ENCODE data around the gene WWP2.

WWP2 gene

DNA sequence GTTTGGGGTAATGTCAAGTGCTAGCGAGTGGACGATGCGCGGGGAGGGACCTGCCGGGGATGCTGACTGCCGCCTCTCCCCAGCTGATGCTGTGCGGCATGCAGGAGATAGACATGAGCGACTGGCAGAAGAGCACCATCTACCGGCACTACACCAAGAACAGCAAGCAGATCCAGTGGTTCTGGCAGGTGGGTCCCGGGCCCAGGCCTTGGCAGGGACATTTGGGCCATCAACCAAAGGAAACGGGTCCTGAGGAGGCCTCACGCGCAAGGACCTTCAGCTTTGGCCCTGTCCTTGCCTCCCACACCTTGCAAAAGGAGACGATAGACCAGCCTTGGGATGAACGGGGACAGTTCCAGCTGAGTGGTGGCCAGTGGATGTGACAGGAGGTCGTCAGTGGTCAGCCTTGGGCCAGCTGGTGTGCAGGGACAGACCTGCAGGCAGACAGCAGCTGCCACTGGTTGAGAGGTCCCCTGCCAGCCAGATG, 175.4 kb downstream of the WWP2 start:
- TF ChIP-seq POLR2AphosphoS5 (IDR thresholded peaks at IDR 0.05; ENCODE audit: low read depth, low read length) = no peak
- TF ChIP-seq SIN3A (IDR thresholded peaks at IDR 0.05; ENCODE audit: borderline replicate concordance, insufficient read depth, low read length) = no peak
- no peak for TF ChIP-seq TAF1 (IDR thresholded peaks at IDR 0.05; ENCODE audit: borderline replicate concordance, insufficient read depth, low read length)
- TF ChIP-seq, protein P1, sequence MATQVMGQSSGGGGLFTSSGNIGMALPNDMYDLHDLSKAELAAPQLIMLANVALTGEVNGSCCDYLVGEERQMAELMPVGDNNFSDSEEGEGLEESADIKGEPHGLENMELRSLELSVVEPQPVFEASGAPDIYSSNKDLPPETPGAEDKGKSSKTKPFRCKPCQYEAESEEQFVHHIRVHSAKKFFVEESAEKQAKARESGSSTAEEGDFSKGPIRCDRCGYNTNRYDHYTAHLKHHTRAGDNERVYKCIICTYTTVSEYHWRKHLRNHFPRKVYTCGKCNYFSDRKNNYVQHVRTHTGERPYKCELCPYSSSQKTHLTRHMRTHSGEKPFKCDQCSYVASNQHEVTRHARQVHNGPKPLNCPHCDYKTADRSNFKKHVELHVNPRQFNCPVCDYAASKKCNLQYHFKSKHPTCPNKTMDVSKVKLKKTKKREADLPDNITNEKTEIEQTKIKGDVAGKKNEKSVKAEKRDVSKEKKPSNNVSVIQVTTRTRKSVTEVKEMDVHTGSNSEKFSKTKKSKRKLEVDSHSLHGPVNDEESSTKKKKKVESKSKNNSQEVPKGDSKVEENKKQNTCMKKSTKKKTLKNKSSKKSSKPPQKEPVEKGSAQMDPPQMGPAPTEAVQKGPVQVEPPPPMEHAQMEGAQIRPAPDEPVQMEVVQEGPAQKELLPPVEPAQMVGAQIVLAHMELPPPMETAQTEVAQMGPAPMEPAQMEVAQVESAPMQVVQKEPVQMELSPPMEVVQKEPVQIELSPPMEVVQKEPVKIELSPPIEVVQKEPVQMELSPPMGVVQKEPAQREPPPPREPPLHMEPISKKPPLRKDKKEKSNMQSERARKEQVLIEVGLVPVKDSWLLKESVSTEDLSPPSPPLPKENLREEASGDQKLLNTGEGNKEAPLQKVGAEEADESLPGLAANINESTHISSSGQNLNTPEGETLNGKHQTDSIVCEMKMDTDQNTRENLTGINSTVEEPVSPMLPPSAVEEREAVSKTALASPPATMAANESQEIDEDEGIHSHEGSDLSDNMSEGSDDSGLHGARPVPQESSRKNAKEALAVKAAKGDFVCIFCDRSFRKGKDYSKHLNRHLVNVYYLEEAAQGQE (IDR thresholded peaks at IDR 0.05; ENCODE audit: insufficient read depth in 1 of 2, low read depth in 2 of 2, low read length in 2 of 2) = no peak
- TF ChIP-seq FOXP2 (optimal IDR thresholded peaks at IDR 0.05; ENCODE audit: borderline replicate concordance, extremely low read depth, extremely low read length, insufficient read depth) = no peak

DNA sequence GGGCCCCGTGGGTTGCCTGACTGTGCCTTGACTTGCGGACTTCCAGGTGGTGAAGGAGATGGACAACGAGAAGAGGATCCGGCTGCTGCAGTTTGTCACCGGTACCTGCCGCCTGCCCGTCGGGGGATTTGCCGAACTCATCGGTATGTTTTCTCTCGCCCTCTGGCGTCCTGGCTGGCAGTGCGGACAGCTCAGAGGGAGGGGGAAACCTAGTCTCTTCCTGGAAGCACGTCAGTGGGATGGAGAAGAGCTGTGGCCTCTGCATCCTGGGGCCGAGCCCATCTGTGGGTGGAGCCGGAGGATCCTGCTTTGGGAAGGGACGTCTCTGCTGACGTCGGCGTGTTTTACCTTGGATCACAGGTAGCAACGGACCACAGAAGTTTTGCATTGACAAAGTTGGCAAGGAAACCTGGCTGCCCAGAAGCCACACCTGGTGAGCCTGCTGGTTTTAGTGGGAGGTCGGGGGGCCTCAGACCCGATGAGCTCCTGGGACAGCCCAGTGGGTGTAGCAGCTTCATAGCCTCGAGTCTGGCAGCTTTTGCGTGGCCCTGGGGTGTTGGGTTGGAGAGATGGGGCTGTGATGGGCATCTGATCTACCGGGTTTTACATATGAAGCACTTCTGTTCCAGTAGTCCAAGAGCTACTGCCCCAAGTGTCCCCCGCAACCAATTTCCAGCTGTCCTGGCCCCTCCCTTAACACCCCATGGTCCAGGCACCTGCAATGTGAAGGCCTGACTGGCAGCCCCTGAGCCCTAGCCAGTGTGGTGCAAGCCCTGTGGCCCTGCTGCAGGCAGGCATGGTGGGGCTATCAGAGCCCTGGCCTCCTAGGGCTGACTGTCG, 177.1 kb downstream of the WWP2 start:
- no peak for TF ChIP-seq SIN3A (IDR thresholded peaks at IDR 0.05; ENCODE audit: borderline replicate concordance, insufficient read depth, low read length)
- TF ChIP-seq, protein P1 (IDR thresholded peaks at IDR 0.05; ENCODE audit: insufficient read depth in 1 of 2, low read depth in 2 of 2, low read length in 2 of 2) = no peak
- no peak for TF ChIP-seq TAF1 (IDR thresholded peaks at IDR 0.05; ENCODE audit: borderline replicate concordance, insufficient read depth, low read length)
- TF ChIP-seq FOXP2 (optimal IDR thresholded peaks at IDR 0.05; ENCODE audit: borderline replicate concordance, extremely low read depth, extremely low read length, insufficient read depth) = no peak
- TF ChIP-seq POLR2AphosphoS5 (IDR thresholded peaks at IDR 0.05; ENCODE audit: low read depth, low read length) = no peak

DNA sequence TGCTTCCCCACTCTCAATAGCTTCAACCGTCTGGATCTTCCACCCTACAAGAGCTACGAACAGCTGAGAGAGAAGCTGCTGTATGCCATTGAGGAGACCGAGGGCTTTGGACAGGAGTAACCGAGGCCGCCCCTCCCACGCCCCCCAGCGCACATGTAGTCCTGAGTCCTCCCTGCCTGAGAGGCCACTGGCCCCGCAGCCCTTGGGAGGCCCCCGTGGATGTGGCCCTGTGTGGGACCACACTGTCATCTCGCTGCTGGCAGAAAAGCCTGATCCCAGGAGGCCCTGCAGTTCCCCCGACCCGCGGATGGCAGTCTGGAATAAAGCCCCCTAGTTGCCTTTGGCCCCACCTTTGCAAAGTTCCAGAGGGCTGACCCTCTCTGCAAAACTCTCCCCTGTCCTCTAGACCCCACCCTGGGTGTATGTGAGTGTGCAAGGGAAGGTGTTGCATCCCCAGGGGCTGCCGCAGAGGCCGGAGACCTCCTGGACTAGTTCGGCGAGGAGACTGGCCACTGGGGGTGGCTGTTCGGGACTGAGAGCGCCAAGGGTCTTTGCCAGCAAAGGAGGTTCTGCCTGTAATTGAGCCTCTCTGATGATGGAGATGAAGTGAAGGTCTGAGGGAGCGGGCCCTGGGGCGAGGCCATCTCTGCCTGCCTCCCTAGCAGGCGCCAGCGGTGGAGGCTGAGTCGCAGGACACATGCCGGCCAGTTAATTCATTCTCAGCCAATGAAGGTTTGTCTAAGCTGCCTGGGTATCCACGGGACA, 177.9 kb downstream of the WWP2 start:
- TF ChIP-seq, protein P1 (IDR thresholded peaks at IDR 0.05; ENCODE audit: insufficient read depth in 1 of 2, low read depth in 2 of 2, low read length in 2 of 2) = no peak
- no peak for TF ChIP-seq POLR2AphosphoS5 (IDR thresholded peaks at IDR 0.05; ENCODE audit: low read depth, low read length)

DNA sequence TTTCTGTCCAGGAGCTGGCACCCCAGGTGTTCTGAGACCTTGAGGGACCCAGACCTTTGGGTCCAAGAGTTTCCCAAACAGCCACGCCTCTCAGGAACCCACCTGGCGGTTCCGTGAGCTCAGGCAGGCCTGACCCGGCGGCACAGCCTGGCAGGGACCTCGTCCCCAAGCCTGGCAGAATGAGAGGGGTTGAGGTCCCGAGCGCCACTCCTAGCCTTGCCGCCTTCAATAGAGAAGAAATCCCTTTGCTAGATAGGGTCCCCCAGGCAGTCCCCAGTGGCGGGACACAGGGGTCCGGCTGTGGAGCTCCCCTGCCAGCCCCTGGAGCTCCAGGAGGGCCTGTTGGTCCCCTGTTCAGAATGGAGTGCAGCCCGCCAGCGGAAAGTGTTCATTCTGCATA, 178.5 kb downstream of the WWP2 start:
- TF ChIP-seq TAF1 (IDR thresholded peaks at IDR 0.05; ENCODE audit: borderline replicate concordance, insufficient read depth, low read length) (no peak), POLR2AphosphoS5 (IDR thresholded peaks at IDR 0.05; ENCODE audit: low read depth, low read length) (no peak), FOXP2 (optimal IDR thresholded peaks at IDR 0.05; ENCODE audit: borderline replicate concordance, extremely low read depth, extremely low read length, insufficient read depth) (no peak), SIN3A (IDR thresholded peaks at IDR 0.05; ENCODE audit: borderline replicate concordance, insufficient read depth, low read length) (no peak)
- TF ChIP-seq, protein P1 (IDR thresholded peaks at IDR 0.05; ENCODE audit: insufficient read depth in 1 of 2, low read depth in 2 of 2, low read length in 2 of 2) = no peak

All from PFSK-1 (cell line).